NCI-H1694 treated with DMSO at 0.1 percent for 48 hours (cell line): ENCODE data around the gene TBC1D19.
"Not testable (repeated sequence)": the region's sequence is repeated elsewhere in the genome, so short reads cannot be mapped to it uniquely, and the experiment has no call there.

ENCODE experiments used
- DNase-seq: peaks from one replicate; lab custom pipeline; 2025; lab: John Stamatoyannopoulos, UW

TBC1D19 gene

DNA sequence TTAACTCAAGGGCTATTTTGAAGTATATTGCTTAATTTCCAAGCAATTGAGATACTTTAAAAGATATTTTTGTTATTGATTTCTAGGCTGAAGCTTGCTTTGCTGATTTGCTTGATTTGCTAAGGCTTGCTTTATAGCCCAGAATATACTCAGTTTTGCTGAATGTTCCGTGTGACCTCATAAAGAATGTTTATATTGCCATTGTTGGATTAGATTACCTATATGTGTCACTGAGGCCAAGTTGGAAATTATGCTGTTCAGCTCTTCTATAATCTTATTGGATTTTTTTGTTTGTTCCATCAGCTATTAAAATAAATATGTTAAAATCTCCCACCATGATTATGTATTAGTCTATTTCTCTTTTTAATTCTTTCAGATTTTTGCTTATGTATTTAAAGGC lies 13.0 kb downstream of the TBC1D19 start:
- DNase-seq: no peak

DNA sequence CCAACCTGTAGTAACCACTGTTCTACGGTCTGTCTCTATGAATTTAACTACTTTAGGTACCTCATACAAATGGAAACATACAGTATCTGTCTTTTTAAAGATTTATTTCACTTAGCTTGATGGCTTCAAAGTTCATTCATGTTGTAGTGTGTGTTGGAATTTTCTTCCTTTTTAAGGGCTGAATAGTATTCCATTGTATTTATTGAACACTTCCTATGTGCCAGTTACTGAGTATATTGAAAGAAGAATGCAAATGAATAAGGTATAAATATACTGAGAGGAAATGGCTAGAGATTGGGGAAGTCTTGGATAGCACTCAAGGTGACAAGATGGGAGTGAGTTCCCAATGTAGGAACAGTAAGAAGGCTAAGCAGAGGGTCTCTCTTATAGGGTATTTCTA lies 17.3 kb downstream of the TBC1D19 start:
- no peak for DNase-seq

DNA sequence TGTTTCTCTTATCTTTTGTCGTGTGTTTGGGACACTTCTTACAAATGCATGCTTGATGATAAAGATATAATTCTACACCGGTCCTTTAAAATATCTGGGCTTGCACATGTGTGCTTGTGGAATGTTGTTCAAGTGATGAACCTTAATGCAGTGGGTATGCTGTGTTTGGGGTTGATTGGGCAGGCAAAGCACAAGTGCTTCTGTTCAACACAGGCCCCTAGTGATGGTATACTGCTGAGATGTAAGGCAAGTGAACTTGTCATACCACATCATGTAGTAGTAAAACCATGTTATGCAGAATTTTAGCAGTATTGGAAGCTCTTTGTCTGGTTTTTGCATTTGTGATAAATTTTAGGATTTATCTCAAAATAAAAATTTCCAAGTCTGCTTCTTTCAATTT lies 23.9 kb downstream of the TBC1D19 start:
- DNase-seq: no peak

DNA sequence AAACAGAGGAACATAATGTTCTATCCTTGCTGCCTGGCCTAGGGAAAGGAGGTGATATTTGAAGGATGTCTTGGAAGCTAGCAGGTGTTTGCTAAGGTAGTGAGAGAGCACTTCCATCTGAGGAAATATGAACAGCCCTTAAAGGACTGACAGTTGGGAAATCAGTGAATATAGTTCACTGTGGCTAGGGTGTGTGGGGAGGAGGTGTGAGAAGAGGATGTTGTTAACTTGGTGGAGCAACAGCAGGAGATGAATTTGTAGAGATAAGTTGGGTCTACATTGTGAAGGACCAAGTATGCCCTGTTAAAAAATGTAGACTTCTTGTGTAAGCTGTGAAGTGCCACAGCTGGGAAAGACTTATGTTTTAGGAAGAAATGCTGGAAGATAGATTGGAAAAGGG lies 25.5 kb downstream of the TBC1D19 start:
- no peak for DNase-seq

DNA sequence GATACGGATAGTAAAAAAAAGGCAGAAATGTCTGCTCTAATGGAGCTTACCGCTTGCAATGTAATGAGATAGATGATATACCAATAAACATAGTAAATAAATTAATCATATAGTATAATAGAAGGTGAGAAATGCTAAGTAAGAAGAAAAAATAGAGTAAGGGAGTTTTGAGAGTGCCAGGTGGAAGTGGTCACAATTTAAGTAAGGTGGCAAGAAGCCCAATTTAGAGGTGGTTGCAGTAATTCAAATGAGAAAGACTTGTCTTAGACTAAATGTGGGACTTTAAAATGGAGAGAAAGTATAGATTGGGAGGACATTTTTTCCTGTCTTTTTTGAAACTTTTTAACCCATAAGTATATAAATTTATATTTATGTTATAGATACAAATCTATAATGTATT lies 26.0 kb downstream of the TBC1D19 start:
- no peak for DNase-seq

DNA sequence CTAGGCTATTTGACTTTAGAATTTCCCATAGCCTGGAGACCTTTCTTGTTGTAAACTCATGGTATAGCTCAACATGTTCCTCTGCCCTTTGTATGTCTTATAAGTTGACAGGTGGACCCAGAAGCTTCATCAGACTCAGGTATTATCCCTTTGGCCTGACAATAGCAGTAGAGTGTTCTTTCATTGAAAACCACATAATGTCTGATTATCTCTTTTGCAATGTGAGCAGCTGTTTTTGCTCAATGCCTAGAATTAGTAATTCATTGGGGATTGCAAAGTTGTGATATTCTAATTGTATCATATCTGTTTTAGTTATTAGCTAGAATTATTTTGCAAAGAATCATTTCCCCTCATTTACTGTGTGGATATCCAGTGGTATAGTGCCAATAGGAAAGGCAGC lies 27.5 kb downstream of the TBC1D19 start:
- DNase-seq: no peak

DNA sequence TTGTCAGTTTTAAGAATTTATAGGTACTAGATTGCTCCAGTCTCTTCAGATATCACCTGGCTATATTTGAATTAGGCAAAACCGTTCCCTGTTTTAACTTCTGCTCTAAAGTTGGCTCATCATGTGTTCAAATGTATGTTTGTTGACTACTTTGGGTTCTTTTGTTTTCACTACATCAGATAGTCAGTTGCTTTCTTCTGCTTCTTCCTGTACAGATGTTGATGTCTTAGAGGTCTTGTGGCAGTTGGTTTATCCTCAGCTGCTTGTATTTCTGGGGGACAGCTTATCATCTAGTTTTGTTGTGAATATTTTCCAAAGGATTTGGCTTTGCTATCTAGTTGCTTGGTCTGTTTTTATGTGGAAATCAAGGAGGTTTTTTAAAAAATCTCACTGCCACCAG lies 28.0 kb downstream of the TBC1D19 start:
- DNase-seq: no peak

DNA sequence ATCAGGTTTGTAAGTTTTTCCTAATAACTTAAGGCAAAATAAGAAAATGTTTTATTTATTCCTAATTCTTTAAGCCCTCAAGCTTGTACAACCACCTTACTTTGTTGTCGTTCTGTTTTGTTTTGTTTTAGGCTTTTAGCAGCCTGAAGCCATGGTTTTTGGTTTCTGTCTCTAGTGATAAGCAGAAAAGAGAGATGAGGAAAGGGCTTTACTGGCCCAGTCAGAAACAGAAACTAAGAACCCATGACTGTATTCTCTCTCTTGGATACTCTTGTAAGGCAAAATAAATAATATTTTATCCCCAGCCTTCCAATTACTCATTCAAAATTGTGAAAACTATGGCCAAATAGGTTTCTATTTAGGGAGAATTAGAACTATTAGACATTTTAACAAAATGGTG lies 29.4 kb downstream of the TBC1D19 start:
- no peak for DNase-seq

DNA sequence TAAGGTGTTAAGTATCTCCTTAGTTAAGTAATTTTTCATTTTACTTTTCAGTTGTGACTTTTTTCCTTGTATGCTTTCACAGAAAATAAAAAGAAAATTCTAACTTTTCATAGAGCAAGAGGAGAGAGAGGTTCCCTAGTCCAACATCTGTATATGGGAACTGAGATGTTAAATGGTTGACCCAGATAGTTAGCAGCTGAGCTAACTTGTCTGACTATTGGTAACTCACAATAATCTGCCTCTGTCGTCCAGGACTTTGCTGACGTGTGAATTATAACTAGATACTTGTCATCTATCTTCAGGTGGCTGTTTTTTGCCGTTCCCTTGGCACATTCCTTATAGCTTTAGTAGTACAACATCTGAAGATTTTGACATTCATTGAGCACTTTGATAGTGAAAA lies 29.9 kb downstream of the TBC1D19 start:
- DNase-seq: no peak

DNA sequence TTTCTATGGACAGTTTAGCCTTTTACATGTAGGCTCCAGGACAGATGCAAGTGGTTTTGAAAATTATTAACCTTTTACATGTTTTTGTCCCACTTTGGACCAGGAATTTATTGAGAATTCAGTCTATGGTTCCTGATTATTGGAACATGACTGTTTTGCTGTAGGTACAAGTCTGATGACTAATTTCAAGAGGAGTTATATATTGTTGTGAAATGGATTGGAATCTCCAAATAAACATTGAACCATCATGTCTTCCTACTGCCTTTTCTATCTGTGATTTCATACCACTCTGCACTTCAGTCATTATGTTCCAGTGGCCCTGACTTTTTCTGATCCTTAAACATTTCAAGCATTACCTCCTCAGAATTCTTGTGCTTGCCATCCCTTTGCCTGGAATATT lies 35.9 kb downstream of the TBC1D19 start:
- DNase-seq: no peak

DNA sequence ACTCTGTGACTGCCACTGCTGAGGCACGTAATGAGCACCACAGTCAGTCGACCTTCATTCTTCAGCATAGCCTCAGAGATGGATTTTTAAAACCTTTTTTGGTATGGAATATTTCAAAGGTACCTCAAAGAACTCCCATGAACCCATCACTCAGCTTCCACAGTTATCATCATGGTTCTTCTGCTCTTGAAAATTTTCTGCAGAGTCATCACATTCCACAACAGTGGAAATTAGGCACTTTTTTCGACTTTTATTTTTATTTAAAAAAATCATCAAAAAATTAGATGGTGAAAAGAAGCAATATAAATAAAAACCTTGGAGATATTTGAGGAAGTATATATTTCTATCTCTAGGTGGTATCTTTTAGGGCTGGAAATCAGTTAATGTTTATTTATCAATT lies 37.5 kb downstream of the TBC1D19 start:
- no peak for DNase-seq

DNA sequence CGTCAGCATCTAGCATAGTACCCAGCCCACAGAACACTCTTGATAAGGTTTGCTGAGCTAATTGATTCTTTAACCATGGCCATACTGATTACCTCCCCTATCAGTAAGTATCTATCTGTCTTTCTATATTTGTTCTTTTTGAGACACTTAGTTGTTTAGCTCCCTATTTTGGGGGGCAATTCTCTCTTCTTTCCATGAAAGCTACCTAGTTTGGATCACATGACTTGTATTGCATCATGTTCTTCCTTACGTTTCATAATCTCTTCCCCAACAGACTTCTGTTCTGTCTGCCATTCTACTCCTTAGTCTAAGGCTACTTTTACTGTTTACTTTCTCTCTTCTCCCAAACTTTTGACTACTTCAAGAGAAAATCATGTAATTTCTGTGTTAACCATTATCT lies 39.0 kb downstream of the TBC1D19 start:
- no peak for DNase-seq

DNA sequence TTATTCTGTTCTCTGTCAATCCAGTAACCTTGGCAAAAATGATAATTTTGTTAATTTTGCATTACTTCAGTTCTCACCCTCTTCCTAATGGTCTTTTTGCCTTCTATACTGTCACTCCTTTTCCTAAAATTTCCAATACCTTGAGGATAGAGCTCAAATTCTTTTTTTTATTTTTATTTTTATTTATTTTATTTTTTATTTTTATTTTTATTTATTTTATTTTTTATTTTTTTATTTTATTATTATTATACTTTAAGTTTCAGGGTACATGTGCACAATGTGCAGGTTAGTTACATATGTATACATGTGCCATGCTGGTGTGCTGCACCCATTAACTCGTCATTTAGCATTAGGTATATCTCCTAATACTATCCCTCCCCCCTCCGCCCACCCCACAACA lies 42.8 kb downstream of the TBC1D19 start:
- not testable (repeated sequence) for DNase-seq

DNA sequence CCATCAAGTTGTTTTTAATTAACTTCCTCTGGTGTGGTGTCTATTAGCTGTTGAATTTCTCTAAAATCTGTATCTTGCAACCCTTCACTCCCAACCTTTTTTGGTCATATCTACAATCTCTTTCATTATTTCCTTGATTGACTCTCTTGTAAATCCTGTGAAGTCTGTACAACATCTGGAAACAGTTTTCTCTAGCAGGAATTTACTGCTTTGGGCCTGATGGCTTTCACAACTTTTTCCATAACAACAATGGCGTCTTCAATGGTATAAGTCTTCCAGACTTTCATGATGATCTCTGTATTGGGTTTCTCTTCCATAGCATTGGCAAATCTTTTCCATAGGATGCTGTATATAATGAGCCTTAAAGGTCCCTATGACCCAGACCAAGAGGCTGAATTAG lies 49.0 kb downstream of the TBC1D19 start:
- no peak for DNase-seq

DNA sequence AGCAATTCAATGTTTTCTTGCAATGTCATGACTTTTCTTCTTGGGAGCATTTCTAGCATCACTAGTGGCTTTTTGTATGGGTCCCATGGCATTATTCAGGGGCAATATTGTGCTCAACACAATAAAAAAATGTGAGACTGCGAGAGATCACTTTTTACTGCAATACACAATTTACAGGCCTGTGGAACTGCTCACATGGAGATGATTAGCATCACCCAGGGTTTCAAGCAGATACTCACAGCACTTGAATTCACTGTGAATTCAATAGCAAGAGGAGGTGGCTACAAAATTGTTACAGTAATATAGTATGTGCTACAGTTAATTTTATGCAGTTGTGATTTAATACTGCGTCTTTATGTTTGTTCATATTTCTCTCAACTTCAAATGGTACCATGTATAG lies 50.4 kb downstream of the TBC1D19 start:
- DNase-seq: no peak

DNA sequence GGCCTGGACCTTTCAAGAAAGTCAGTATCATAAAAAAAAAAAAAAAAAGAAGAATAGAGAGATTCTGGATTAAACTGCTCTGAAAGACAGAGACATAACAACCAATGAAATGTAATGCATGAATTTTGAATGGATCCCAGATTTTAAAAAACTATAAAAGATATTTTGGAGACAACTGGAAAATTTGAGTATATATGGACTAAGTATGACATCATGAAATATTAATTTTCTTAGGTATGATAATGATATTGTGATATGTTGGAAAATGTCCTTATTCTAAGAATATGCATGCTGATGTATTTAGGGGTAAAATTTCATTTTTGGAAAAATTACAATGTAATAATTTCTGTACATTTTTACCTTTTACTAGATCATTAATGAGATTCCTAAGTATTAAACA lies 52.6 kb downstream of the TBC1D19 start:
- DNase-seq: no peak

DNA sequence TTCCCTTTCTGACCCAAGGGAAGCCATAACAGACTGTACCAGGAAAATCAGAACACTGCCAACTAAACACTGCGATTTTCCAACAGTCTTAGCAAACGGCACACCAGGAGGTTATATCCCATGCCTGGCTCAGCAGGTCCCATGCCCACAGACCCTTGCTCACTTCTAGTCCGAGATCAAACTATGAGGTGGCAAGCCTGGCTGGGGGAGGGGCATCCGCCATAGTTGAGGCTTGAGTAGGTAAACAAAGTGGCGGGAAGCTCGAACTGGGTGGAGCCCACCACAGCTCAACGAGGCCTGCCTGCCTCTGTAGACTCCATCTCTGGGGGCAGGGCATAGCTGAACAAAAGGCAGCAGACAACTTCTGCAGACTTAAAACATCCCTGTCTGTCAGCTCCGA lies 56.8 kb downstream of the TBC1D19 start:
- not testable (repeated sequence) for DNase-seq

DNA sequence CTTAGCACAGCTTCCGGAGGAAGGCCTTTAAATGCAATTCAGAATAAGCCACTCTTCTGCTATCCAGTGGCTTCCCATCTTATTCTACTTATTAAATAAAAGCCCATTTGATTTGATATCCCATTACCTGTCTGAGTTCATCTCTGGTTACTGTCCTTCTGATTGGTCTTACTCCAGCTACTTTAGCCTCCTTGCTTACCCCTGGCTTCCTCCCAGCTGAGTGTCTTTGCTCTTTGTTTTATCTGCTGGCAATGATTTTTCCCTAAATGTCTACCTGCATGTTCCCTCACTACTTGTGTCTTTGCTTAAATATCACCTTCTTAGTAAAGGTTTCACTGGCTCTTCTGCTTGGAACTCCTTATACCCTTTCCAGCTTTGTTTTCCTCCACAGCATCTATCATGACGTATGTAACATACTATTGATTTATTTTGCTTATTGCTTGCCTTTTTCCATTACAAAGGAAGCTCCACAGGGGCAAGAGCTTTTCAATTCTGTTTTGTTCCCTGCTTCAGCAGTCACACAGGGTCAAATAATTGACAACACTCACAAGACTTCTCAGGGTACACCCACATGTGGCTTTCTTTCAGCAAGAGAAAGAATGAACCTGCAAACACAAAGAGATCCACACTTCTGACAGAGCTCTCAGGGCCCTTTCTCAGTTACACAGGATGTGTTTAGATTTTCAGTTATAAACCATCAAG lies 63.8 kb downstream of the TBC1D19 start:
- no peak for DNase-seq

DNA sequence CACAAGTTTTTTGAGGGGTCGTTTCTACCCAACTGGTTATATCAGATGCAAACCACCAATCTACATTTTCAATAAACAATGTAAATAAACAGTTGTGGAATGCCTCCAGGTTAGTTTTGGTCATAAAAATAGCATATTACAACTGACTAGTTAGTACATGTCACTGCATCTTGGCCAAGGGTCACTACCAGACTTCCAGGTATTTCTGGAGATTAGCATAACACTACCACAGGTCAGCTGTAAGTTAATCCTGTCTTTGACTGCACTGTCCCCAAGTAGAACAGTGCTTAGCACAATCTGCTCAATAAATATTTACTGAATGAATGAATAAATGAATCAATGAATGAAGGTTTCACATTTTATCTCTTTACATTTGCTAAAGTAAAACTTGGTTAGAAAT lies 64.4 kb downstream of the TBC1D19 start:
- no peak for DNase-seq

DNA sequence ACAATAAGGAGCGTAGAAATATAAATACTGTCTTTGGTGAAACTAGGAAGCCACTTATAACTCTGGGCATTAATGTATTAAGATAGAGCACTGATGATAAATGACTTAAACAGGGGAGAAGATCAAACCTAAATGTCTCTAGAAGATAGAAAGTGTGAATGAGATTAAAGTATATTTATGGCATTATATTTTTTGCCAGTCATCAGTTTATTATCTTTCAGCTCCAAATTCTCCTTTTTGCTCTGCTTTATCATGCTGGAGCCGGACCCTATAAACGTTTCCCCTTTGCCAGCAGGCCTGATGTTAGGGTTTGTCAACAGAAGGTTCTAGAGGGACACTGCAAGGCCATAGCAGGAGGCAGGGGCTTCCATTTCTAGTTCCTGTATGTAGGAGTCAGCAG lies 76.4 kb downstream of the TBC1D19 start:
- no peak for DNase-seq

DNA sequence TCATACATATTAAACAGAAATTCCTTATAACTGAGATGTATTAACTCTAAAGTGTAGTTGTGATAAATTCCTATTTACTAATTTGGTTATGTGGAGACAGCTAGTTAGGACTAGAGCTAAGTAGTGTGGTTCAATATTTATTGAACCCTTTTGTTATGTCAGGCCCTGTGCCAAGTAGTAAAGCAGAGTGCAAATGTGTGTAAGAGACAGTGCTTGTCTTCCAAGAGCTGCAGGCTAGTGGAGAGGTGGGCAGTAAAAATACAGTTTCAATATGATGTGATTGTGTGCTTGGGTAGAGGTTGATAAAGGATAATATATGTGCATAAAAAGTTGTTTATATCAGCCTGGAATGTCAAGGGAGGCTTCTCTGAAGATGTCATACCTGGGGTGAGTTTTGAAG lies 80.0 kb downstream of the TBC1D19 start:
- no peak for DNase-seq

DNA sequence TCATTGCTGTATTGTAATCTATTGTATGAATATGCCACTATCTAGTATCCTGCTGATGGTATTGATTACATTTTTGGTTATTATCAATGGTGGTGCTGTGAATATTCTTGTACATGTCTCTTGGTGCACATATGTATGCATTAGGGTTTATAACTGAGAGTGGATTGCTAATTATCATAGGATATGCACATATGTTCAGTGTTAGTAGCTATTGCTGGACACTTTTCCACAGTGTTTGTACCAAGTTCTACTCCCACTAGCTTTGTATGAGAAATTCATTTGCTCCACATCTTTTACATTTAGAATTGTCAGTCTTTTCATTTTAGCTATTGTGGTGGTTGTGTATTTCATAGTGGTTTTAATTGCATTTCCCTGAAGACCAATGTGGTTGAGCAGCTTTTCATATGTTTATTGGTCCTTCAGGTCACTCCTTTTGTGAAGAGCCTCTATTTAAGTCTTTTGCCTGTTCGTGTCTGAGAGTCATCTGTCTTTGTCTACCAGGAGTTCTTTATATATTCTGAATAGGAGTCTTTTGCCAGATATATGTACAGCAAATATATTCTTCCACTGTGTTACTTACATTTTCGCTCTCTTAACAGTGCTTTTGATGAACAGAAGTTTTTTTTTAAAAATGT lies 87.1 kb downstream of the TBC1D19 start:
- no peak for DNase-seq

DNA sequence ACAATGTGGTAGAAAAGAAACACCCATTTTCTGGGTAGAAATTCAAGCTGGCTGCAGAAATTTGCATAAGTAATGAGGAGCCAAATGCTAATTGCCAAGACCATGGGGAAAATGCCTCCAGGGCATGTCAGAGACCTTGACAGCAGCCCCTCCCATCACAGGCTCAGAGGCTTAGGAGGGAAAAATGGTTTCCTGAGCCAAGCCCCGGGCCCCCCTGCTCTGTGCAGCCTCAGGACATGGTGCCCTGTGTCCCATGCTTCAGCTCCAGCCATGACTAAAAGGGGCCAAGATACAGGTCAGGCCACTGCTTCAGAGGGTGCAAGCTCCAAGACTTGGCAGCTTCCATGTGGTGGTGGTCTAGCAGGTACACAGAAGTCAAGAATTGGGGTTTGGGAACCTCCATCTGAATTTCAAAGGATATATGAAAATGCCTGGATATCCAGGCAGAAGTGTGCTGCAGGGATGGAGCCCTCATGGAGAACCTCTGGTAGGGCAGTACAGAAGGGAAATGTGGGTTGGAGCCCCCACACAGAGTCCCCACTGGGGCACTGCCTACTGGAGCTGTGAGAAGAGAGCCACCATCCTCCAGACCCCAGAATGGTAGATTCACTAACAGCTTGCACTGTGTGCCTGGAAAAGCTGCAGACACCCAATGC lies 95.3 kb downstream of the TBC1D19 start:
- not testable (repeated sequence) for DNase-seq

DNA sequence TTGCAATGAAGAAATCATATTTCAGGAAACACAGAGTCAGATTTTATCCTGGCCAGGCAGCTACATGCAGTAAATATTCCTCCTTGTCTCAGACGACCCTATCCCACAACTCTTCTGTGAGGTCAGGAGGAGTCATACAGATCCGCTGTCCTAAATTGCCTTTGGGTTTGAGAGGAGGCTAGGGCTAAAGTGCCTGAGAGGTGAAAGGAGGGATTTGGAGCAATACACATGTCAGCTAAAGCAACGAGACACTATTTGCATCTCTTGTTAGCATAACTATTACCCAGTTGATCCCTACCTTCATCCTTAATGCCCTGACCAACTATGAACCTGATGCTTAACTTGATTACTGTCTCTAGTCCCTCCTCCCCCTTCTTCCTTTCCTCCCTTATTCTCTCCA lies 98.6 kb downstream of the TBC1D19 start:
- DNase-seq: no peak
